ENCODE results near the gene NCMAP. TPM values are rescaled to one million over a fixed set of nuclear protein-coding genes. Genes with fewer than 3 reads are reported as not detected.

The NCMAP gene
- total and polyA plus RNA-seq, 7 donors, result 0.51 to 1.8 (median 0.60) TPM; not detected in 4

DNA sequence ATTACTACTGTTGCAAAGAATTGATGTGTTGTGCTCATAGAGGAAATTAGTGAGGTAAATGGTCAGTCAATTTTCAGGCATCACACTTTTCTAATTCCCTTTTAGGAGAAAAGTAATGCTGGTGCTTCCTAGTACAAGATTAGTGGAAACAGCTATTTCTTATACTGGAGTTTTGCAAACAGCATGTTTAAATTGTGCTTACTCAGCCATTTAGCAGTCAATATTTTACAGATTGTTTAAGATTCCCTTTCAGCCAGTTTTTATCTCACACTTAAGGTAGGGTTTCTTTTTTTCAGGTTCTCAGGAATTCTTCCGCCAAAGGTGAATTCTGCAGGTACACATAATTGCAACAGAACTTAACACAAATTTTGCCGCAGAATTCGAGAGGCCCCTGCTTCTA lies 98.1 kb downstream of the NCMAP start:
- Histone ChIP-seq H3K36me3 (peaks cover 65 to 100% (median 88%) of the 10 kb centered on the region in 4 donors), H3K4me3 (no peak overlapping the region), H3K27ac (no peak overlapping the region), H3K4me1 (no peaks in the 10 kb centered on the region), H3K27me3 (no peaks in the 10 kb centered on the region), H3K9me3 (no peaks in the 10 kb centered on the region)
- WGBS, 2 donors, result 97% methylated on average over 3 of the region's 3 CpGs
- intact Hi-C loops (cut with DNase I), result no loop called here
- TF ChIP-seq EP300 (IDR thresholded peaks at IDR 0.05) (no peak), POLR2AphosphoS5 (IDR thresholded peaks at IDR 0.05) (no peak), CTCF (IDR thresholded peaks at IDR 0.05) (no peak), POLR2A (IDR thresholded peaks at IDR 0.05) (no peak)
- no peak for DNase-seq

DNA sequence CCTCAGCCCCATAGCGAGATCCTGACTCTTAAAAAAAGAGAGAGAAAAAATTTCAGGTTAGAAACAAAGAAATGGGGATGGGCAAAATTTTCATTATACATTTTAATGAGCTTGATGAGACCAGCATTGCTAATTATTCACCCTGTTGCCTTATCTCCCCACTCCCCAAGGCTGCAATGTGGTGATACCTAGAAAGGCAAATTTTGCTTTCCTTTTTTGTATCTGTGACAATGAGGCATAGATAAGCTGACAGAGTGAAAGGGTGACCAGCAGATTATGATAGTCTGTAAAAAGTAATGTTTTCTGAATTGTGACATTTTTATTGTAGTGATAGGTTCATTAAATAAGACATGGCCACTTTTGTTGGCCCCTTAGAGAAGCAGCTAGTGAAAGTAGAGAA lies 100.2 kb downstream of the NCMAP start:
- H3K4me1 ChIP-seq, result no peaks in the 10 kb centered on the region
- no peaks in the 10 kb centered on the region for H3K27me3 ChIP-seq
- no peaks in the 10 kb centered on the region for H3K9me3 ChIP-seq
- DNase-seq, result no peak
- no peak overlapping the region for H3K27ac ChIP-seq
- peaks cover 46 to 100% (median 74%) of the 10 kb centered on the region in 4 donors for H3K36me3 ChIP-seq
- TF ChIP-seq POLR2A (IDR thresholded peaks at IDR 0.05), result no peak
- no peak for TF ChIP-seq CTCF (IDR thresholded peaks at IDR 0.05)
- TF ChIP-seq EP300 (IDR thresholded peaks at IDR 0.05), result no peak
- no peak for TF ChIP-seq POLR2AphosphoS5 (IDR thresholded peaks at IDR 0.05)
- 95 to 97% methylated on average over 1 of the region's 1 CpG for WGBS, 2 donors
- intact Hi-C loops (cut with DNase I), result no loop called here
- H3K4me3 ChIP-seq, result no peak overlapping the region

DNA sequence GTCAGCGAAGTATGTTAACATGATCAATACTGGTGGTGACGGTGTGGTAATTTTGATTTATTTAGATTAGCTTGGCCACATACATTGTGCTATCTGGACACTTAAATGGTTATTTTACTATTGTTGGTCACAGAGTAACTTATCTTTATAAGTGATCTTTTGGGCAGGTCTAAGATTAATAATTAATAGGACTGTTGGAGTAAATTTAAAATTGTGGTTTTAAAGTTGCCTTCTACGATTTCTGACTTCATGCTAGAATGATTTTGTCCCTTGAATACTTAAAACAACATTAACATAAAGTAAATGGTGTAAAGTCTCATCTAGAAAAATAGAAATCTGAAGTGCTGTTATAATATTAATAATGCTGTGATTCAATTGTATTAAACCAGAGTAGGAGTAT lies 101.9 kb downstream of the NCMAP start:
- TF ChIP-seq EP300 (IDR thresholded peaks at IDR 0.05) (no peak), POLR2AphosphoS5 (IDR thresholded peaks at IDR 0.05) (no peak), POLR2A (IDR thresholded peaks at IDR 0.05) (no peak), CTCF (IDR thresholded peaks at IDR 0.05) (no peak)
- H3K27me3 ChIP-seq, result no peaks in the 10 kb centered on the region
- no peak for DNase-seq
- WGBS, 2 donors, result 78 to 84% methylated on average over 3 of the region's 3 CpGs
- intact Hi-C loops (cut with DNase I), result no loop called here
- no peak overlapping the region for H3K4me3 ChIP-seq
- H3K27ac ChIP-seq, result no peak overlapping the region
- no peaks in the 10 kb centered on the region for H3K9me3 ChIP-seq
- H3K4me1 ChIP-seq, result no peaks in the 10 kb centered on the region
- H3K36me3 ChIP-seq, result peaks cover 46 to 100% (median 76%) of the 10 kb centered on the region in 4 donors

Small RNAs within 50 kb of the gene (small RNA-seq; reads per million reads assigned to genes)
- gene RF00019, result 0 reads per million in 3 donors

Other genes starting within 250 kb of the NCMAP start
- gene GRHL3, start 236.7 kb upstream of the NCMAP start, total RNA-seq, result not detected
- gene GRHL3, start 236.7 kb upstream of the NCMAP start, polyA plus RNA-seq, result under 1 TPM in 2 of 3 donors, not detected in 1; 0.23 to 0.63 TPM
- gene STPG1, start 142.3 kb upstream of the NCMAP start, total RNA-seq, result 1 to 10 TPM; 2.3 to 4.6 (median 2.7) TPM
- 10 to 100 TPM; 11.3 to 12.7 (median 11.4) TPM for gene STPG1, start 142.3 kb upstream of the NCMAP start, polyA plus RNA-seq
- 10 to 100 TPM; 23.7 to 53.2 (median 42.3) TPM for gene NIPAL3, start 140.3 kb upstream of the NCMAP start, total RNA-seq
- gene NIPAL3, start 140.3 kb upstream of the NCMAP start, polyA plus RNA-seq, result 10 to 100 TPM in 1 of 3 donors, 1 to 10 TPM in 2; 5.8 to 19.6 (median 7.8) TPM
- 10 to 100 TPM in 2 of 4 donors, 1 to 10 TPM in 2; 4.1 to 19.1 (median 10.7) TPM for gene RCAN3, start 53.3 kb upstream of the NCMAP start, total RNA-seq
- 10 to 100 TPM in 1 of 3 donors, 1 to 10 TPM in 2; 3.0 to 11.9 (median 5.1) TPM for gene RCAN3, start 53.3 kb upstream of the NCMAP start, polyA plus RNA-seq
- gene SRRM1, start 87.2 kb downstream of the NCMAP start, total RNA-seq, result 100 to 1,000 TPM in 1 of 4 donors, 10 to 100 TPM in 3; 81.5 to 171 (median 89.6) TPM
- 10 to 100 TPM; 19.2 to 51.4 (median 21.7) TPM for gene SRRM1, start 87.2 kb downstream of the NCMAP start, polyA plus RNA-seq
- gene CLIC4, start 189.4 kb downstream of the NCMAP start, total RNA-seq, result 100 to 1,000 TPM; 334 to 443 (median 385) TPM
- 10 to 100 TPM; 37.8 to 39.9 (median 37.9) TPM for gene CLIC4, start 189.4 kb downstream of the NCMAP start, polyA plus RNA-seq

Measured in sigmoid colon (tissue), 7 donors.